22Rv1 (cell line): ENCODE data around the gene WNK1.

Experiments used
- CTCF ChIP-seq: fragments of 450-650 bp; IDR thresholded peaks from 2 replicates; pipeline ENCODE4 v1.5.1; 2017; ENCODE audit warnings: mild to moderate bottlenecking
- ZFX ChIP-seq: fragments of 450-650 bp; IDR thresholded peaks from 2 replicates; pipeline ENCODE4 v1.6.1; 2017; ENCODE audit warnings: antibody characterized with exemption, borderline replicate concordance

GRCh38 chr12:718756-719102, 33.6 kb upstream of the WNK1 start:
- TF ChIP-seq CTCF (no peak), ZFX (no peak)
